ENCODE data around the gene TPX2. TPM values are rescaled to one million over a fixed set of nuclear protein-coding genes. Genes with fewer than 3 reads are reported as not detected.

The TPX2 gene
- total RNA-seq, 2 donors from 2014 or later = not detected

- no peak overlapping the region for H3K4me3 ChIP-seq
- no peak overlapping the region for H3K27ac ChIP-seq
- no peaks in the 10 kb centered on the region for H3K9me3 ChIP-seq
- DNase-seq (no peak), ATAC-seq (no peak)
- 94 to 96% methylated on average over 7 of the region's 7 CpGs for WGBS, 2 donors
- no peaks in the 10 kb centered on the region for H3K4me1 ChIP-seq
- no peaks in the 10 kb centered on the region for H3K36me3 ChIP-seq (replicated peaks in 1 of 2; ENCODE audit: insufficient read depth in 1 of 2, low read depth in 2 of 2)
- intact Hi-C loops (cut with DNase I) = no loop called here
- H3K27me3 ChIP-seq = no peaks in the 10 kb centered on the region
- TF ChIP-seq POLR2A (IDR thresholded peaks at IDR 0.05) (no peak), CTCF (IDR thresholded peaks at IDR 0.05) (no peak)
Measured at GRCh38 chr20:31784354-31785044, 45.4 kb downstream of the TPX2 start.

GRCh38 chr20:31785089-31785488, 46.0 kb downstream of the TPX2 start:
- no peak for TF ChIP-seq POLR2A (IDR thresholded peaks at IDR 0.05)
- no peak for TF ChIP-seq CTCF (IDR thresholded peaks at IDR 0.05)
- Histone ChIP-seq H3K4me1 (no peaks in the 10 kb centered on the region), H3K27ac (no peak overlapping the region), H3K27me3 (no peaks in the 10 kb centered on the region), H3K36me3 (replicated peaks in 1 of 2; ENCODE audit: insufficient read depth in 1 of 2, low read depth in 2 of 2) (no peaks in the 10 kb centered on the region), H3K9me3 (no peaks in the 10 kb centered on the region), H3K4me3 (no peak overlapping the region)
- 75 to 79% methylated on average over 3 of the region's 3 CpGs for WGBS, 2 donors
- intact Hi-C loops (cut with DNase I) = no loop called here
- no peak for DNase-seq
- ATAC-seq = no peak

- 60 to 74% methylated on average over 3 of the region's 3 CpGs for WGBS, 2 donors
- TF ChIP-seq CTCF (IDR thresholded peaks at IDR 0.05) (no peak), POLR2A (IDR thresholded peaks at IDR 0.05) (no peak)
- H3K4me3 ChIP-seq = no peak overlapping the region
- H3K27me3 ChIP-seq = no peaks in the 10 kb centered on the region
- no peak for DNase-seq
- no peak overlapping the region for H3K27ac ChIP-seq
- H3K36me3 ChIP-seq (replicated peaks in 1 of 2; ENCODE audit: insufficient read depth in 1 of 2, low read depth in 2 of 2) = no peaks in the 10 kb centered on the region
- intact Hi-C loops (cut with DNase I) = no loop called here
- no peak for ATAC-seq
- no peaks in the 10 kb centered on the region for H3K4me1 ChIP-seq
- no peaks in the 10 kb centered on the region for H3K9me3 ChIP-seq
Measured at GRCh38 chr20:31788578-31788977, 49.5 kb downstream of the TPX2 start.

GRCh38 chr20:31790401-31790800, 51.3 kb downstream of the TPX2 start:
- ATAC-seq (no peak), DNase-seq (no peak)
- WGBS, 2 donors = 91 to 95% methylated on average over 3 of the region's 3 CpGs
- no peak overlapping the region for H3K27ac ChIP-seq
- no peaks in the 10 kb centered on the region for H3K36me3 ChIP-seq (replicated peaks in 1 of 2; ENCODE audit: insufficient read depth in 1 of 2, low read depth in 2 of 2)
- no peaks in the 10 kb centered on the region for H3K9me3 ChIP-seq
- no peak for TF ChIP-seq POLR2A (IDR thresholded peaks at IDR 0.05)
- TF ChIP-seq CTCF (IDR thresholded peaks at IDR 0.05) = no peak
- no peaks in the 10 kb centered on the region for H3K27me3 ChIP-seq
- no peaks in the 10 kb centered on the region for H3K4me1 ChIP-seq
- intact Hi-C loops (cut with DNase I) = no loop called here
- no peak overlapping the region for H3K4me3 ChIP-seq

- Histone ChIP-seq H3K4me3 (no peak overlapping the region), H3K4me1 (no peaks in the 10 kb centered on the region), H3K36me3 (replicated peaks in 1 of 2; ENCODE audit: insufficient read depth in 1 of 2, low read depth in 2 of 2) (no peaks in the 10 kb centered on the region), H3K27me3 (no peaks in the 10 kb centered on the region), H3K27ac (no peak overlapping the region), H3K9me3 (no peaks in the 10 kb centered on the region)
- no peak for TF ChIP-seq POLR2A (IDR thresholded peaks at IDR 0.05)
- no peak for TF ChIP-seq CTCF (IDR thresholded peaks at IDR 0.05)
- intact Hi-C loops (cut with DNase I) = no loop called here
- ATAC-seq (no peak), DNase-seq (no peak)
- WGBS, 2 donors = 88 to 96% methylated on average over 3 of the region's 3 CpGs
Measured at GRCh38 chr20:31797364-31797763, 58.3 kb downstream of the TPX2 start.
